HG03066 (cell line): ENCODE measurements around the gene HSD11B1L.
"Not testable (repeated sequence)": the region's sequence is repeated elsewhere in the genome, so short reads cannot be mapped to it uniquely, and the experiment has no call there.

ENCODE experiments used
- ATAC-seq: cut with Tn5 transposase; IDR thresholded peaks from one replicate; pipeline ENCODE4 v1.9.1; 2021; ENCODE audit warnings: low read depth; ENCODE audit not compliant: unreplicated experiment

Gene HSD11B1L

DNA sequence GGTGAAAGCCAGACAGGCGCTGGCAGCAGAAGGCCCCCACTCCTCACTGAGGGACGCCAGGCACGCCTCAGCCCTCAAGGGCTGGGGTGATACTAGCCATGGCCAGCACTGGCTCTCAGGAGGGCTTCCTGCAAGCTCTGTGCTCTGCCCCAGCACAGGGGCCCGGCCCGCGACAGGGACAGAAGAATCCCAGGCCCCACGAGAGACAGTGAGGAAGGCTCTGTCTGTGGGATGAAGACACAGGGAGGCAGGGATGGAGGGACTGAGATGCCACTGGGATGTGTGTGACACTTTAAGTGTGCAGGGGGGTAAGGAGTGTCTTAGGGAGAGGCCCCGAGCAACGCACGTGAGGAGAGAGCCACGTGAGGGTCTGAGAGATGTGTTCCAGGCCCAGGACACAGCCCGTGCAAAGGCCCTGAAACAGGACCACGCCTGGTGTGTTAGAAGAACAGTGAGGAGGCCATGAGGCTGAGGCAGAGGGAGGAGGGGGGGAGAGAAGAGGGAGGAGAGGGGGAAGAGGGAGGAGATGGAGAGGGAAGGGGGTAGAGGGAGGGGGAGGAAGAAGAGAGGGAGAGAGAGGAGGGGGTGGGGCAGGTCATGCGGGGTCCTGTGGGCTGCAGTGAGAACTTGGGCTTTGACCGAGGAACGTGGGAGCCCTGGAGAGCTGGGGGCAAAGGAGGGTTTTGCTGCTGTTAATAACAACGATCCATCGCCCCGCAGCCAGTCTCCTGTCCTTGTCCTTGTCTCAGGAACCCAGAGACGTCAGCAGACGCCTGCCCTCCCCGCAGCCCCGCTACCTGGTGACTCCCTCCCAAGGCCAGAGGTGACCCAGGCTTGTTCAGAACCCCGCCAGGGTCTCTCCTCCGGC, 16.4 kb downstream of the HSD11B1L start:
- no peak for ATAC-seq

DNA sequence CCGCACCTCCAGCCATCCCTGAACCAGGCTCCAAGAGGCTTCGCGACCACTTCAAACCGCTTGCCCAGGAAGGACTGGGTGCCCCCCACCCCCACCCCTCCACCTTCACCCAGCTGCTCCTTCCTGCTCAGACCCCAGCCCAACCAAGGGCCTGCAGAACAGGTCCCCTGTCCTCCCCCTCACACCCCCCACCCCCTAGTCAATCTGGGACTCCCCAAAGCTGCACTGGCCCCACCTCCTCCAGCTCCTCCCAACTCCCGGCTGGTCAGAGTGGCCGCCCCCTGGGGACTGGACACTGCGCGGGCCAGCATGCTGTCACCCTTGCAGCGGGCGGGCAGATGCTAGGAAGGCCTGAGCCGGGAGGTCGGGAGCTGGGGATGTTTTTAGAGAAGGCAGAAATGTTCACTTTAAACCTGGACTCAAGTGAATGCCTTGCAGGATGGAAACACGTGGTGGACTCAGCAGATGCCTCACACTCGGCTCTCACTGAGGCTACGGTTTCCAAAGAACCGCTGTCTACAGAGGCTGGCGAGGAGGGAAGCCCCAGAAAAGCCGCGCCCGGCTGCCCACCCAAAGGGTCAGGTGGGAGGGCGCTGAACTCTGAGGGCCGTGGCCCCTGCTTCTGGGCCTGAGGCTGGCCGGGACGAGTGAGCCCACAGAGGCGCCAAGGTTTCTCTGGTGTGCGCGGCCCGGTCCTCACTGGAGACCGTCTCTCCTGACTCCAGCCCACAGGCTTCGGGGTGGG, 17.2 kb downstream of the HSD11B1L start:
- ATAC-seq, result no peak

DNA sequence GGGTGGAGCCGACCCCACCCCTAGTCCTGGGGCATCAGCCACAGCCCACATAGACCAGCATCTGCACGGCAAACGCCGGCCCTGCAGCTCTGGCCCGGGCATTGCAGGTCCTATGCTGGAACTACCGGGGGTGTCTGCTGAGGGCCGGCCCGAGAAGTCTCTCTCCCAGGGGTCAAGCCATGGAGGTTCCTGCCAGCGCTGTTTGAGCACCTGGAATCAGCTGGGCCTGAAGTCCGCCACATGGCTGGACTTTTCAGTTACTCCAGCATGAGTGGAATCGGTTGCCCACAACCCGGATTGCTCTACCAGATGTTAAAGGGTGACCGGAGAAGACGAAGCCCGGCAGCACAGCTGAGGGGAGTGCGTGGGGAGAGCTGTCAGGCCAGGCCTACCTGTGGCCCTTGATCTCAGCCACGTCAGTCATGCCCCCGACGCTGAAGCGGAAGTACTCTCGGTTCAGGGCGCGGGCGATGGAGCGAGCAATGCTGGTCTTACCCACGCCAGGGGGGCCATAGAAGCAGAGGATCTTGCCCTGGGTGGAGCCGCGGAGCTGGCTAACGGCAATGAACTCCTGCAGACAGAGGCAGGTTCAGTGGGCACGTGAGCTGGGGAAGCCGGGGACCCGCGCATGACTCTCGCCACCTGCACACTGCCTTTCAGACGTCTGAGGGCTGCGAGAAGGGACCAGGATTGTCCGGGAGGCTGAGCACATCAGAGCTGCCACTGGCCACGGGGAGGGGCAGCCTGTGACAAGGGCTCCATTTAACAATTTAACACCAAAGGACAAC, 18.0 kb downstream of the HSD11B1L start:
- ATAC-seq, result no peak

DNA sequence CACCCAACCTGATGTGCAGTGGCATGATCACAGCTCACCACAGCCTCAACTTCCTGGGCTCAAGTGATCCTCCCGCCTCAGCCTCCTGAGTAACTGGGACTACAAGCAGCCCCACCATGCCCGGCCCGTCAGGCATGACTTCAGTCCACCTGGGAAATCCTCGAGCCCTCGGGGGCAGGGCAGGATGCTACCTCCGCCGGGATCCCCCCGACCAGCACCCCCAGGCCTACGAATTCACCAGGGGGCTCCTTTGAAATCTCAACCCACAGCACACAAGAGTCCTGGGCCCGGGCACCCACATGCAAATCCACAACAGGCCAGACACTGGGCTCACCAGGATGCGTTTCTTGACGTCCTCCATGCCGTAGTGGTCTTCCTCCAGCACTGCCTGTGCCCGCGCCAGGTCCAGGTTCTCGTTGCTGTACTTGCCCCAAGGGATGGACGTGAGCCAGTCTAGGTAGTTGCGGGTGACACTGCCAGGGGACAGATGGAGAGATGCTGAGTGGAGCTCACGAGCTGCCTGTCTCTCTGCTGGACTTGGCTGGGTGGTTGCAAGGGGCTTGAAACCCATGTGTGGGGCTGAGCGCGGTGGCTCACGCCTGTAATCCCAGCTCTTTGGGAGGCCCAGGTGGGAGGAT, 19.7 kb downstream of the HSD11B1L start:
- ATAC-seq, result no peak

DNA sequence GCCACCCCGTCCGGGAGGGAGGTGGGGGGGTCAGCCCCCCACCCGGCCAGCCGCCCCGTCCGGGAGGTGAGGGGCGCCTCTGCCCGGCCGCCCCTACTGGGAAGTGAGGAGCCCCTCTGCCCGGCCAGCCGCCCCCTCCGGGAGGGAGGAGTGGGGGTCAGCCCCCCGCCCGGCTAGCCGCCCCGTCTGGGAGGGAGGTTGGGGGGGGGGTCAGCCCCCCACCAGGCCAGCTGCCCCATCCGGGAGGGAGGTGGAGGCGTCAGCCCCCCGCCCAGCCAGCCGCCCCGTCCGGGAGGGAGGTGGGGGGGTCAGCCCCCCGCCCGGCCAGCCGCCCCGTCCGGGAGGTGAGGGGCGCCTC, 21.2 kb downstream of the HSD11B1L start:
- ATAC-seq, result not testable (repeated sequence)

DNA sequence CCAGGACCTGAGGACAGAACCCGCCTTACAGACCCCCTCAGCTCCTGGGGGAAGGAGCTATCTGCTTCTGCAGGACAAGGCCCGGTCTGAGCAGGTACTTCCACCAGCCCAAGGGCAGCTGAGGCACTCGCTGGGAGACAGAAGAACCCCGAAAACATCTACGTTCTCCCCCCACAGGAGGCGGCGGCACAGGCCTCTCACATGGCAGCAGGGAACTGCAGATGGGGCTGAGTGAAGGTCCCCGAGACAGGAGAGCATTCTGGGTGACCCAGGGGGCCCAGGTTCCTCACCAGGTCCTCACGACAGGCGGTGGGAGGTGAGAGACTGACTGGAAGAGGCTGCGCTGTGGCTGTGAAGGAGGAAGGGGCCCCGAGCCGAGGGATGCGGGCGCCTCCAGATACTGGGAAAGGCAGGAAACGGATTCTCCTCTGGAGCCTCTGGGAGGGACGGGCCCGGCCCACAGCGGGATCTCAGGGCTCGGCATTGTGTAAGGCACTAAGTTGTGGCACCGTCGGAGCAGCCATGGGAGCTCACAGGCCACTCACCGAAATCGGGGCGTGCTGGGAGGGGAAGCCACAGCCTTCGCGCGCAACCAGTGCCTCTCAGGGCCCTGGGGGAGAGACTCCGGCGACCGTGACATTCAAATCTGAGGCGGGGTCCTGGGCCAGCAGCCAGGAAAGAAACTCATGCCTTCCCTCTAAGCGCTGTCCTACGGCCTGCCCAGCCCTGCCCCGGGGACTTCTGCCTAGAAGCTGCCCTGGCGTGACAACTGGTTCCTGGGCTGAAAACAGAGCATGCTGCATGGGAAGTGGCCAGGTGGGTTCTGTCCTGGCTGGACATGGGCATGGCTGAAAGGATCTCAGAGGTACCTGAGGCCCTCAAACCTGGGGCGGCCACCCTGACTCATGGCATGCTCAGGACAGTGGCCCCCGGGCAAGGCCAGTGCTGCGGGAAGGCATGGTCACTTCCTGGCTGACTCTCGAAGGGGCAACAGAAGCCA, 23.3 kb downstream of the HSD11B1L start:
- no peak for ATAC-seq

DNA sequence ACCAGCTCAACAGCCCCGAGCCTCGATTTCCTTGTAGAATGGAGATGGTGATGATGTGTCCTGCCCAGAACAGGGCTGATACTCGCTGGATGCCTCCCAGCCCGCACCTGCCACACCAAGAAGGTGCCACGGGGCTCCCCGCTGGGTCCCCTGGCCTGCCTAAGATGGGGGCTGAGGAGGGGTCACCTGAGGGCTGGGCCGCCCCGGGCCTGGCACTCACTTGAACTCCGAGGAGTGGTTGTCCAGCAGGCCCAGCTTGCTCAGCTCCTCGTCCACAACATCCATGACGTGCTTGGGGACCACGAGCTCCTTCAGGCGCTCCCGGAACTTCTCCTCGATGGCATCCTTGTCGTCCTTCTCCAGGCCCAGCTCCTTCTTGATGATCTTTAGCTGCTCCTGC, 24.7 kb downstream of the HSD11B1L start:
- no peak for ATAC-seq

DNA sequence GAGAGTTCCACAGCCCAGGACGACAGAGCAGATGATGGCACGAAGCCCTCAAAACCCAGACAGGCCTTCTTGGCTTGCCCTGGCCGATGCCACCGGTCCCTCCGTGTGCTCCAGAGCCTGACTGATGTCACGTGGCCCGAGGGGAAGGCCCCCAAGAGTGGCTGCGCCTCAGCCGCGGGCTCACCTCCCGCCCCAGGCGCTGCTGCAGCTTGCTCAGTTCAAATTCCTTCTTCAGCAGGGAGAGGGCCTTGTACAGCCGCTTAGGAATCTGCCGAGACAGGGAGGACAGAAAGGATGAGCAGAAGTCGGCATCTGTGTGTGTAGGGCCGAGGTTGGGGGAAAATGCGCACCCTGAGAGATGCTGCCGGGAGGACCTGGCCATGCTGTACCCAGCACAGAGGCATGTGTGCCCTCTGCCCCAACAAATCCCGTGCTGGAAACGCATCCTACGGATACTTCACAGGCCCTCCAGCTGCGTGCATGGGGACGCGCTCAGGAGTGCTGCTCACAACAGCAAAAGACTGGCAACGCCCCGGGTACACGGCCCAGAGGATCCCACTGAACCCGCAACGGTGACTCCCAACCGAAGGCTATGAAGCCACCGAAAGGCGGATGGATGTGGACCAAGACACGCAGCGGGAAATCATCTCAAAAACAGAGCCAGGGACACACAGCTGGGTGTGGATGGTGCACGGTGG, 26.2 kb downstream of the HSD11B1L start:
- no peak for ATAC-seq

DNA sequence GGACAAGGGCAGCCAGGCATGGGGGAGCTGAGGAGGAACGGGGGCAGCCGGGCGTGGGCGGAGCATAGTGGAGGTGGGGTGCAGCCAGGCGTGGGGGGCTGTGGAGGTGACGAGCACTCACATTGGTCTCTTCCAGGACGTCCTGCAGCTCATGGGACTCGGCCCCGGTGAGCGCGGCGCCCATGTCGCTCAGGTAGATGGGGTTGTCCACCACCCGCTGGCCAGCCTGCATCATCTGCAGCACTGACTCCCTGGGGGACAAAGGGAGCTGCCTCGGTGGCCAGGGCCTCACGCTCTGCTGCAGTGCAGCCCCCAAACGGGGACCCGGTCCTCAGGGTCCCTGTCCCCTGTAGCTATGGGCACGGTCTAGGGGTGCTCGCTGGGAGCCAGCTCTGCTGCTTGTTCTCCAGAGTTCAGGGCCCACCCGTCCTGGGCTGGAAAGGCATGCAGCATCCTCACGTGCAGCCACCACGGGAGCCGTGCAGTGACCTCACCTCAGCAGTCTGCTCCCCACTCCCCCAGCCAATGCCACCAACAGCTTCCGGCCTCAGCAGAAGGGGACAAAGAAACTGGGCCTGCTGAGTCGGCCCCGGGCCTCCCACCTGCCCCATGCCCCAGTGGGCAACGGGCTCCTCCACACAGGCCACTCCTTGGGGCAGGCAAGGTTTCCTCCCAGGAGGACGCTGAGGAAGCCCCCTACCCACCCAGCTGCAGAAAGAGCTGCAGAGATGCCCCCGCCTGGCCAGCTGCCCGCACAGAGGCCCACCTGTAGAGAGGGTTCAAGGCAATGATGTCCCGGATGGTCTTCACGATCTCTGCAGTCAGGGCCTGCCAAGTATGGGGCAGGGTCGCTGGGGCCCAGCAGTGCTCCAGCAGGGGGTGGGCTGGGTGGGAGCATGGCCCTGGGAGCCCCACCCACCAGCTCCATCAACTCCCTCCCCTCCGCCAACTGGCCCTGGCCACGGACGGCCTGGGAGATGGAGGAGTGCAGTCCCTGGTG, 27.0 kb downstream of the HSD11B1L start:
- ATAC-seq, result no peak

DNA sequence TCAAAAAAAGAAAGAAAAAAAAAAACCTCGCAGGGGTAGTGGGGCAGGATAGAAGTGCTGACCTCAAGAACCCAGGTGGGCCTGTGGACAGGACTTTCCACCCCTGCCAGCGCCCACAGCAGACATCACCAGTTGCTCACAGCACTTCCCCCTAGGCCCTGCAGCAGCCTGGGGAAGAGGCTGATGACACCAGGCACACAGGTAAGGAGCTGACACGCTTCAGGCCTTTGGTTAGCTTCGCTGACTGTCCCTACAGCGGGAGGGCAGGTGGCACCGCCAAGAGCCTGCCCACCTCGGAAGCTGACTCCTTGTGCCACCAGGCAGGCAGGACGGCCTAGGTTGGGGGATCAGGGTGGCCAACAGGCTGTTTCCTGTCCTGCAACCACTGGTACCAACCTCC, 30.2 kb downstream of the HSD11B1L start:
- ATAC-seq, result no peak

DNA sequence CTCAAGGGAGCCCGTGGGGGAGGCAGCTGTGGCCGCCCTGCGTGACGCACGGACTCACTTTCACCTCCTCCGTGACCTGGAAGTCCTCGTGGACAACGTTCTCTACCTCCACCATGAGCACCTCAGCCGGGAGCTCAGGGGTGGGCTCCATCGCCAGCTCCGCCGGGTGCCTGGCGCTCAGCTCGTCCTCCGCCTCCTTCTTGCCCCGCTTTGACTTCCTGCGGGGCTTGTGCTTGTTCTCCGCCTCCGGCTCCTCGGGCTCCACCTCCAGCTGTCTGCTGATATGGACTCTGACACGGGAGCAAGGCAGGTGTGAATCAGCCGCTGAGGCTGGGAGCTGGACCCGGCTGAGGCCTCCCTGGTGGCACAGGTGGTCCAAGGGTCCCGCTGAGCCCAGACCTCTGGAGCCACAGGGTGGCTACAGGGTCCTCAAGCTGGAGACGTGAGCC, 30.9 kb downstream of the HSD11B1L start:
- ATAC-seq, result no peak

DNA sequence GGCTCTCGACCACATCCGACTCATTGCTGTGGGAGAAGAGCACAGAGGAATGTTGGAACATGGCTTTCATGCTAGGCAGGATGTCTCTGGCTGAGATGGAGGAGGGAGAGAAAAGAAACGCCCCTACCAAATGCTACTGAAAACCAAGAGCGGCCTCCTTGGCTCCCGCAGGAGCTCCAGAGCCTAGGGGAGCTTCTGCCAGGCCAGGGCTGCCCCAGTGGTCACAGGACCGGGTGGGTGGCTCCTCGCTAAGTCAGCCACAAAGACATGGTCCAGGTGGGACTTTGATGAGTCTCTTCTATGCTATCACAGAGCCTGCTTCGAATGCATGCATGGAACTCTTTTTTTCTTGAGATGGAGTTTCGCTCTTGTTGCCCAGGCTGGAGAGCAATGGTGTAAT, 32.4 kb downstream of the HSD11B1L start:
- no peak for ATAC-seq

DNA sequence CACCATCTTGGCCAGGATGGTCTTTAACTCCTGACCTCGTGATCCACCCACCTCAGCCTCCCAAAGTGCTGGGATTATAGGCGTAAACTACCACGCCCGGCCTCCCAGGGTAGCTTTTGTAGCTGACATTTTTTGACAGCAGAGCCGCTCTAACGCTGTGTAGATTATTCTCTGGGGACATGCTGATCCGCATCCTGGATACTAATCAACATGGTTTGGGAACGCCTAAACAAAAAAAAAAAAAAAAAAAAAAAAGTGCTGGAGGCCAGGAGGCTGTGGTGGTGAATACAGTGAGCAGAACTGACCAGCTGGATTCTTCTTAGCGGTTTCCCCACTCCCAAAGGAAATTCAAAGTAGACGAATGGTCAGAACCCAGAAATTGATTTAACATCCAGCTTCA, 34.0 kb downstream of the HSD11B1L start:
- ATAC-seq, result no peak

DNA sequence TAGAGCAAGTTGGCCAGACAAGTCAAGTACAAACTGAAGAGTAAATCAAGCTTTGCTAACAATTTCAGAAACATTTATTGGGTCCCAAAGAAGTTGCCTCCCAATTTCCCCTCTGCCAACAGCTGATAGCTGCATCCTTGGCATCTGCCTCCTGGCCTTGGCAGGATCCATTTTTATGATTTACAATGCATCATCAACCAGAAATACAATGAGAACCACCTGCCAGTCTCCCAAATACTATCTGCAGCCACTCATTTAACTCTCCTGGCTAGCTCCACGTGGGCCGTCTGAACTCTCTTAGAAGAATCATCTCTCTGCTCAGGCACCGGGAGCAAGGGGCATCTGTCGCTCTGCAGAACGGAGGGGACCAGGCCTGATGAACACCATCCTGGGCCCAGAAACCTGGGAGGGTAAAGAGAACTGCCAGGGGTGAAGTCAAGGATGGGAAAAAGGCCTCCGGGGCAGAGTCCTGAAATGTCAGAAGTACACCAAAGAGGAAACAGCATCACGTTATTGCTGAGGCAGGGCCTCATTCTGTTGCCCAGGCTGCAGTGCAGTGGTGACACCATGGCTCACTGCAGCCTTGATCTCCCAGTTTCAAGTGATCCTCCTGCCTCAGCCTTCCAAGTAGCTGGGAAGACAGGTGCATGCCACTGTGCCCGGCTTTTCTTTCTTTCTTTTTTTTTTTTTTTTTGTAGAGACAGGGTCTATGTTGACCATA, 36.5 kb downstream of the HSD11B1L start:
- no peak for ATAC-seq

DNA sequence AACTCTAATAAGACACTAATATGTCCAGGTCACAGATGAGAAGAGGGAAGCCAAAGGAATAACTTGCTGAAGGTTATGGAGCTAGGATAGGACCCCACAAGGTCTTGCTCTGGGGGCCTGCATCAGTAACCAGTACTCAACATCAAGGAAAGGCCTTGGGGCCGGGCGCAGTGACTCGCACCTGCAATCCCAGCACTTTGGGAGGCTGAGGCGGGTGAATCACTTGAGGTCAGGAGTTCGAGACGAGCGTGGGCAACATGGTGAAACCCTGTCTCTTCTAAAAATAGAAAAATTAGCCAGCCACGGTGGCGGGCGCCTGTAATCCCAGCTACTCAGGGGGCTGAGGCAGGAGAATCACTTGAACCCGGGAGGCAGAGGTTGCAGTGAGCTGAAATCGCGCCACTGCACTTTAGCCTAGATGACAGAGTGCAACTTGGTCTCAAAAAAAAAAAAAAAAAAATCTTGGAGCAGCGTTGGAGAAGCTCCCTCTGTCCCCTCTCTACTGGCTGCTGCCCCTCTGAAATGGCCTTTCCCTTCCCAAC, 37.3 kb downstream of the HSD11B1L start:
- ATAC-seq, result no peak

DNA sequence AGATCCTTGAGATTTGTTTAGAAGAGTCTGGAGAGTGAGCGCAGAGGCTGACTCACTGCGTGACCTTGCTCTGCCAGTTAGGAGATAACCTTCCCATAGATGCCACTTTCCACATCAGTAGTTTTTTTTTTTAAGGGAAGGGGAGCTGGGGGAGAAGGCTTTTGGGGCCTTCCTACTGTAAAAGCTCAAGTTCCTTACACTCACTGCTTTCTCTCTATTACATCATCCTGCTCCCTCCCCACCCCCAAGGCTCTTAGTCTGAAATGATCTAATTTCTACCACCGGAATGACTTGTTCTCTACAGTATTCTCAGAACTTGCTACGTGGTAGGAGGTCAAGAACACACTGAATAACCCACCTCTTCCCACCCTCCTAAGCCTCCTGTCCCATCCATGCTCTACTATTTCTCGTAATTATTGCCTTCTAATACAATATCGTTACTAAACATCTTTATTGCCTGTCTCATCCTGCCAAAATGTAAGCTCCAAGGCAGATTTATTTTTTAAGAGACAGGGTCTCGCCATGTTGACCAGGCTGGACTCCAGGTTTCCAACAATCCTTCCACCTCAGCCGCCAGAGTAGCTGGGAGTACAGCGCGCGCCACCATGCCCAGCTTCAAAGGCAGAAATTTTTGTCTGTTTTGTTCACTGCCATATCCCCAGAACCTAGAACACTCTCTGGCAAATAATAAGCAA, 37.9 kb downstream of the HSD11B1L start:
- ATAC-seq, result no peak
